GM10266 (cell line): ENCODE data around the gene GPR137B.

Experiments
- DNase-seq: peaks from one replicate; pipeline ENCODE4 v3.0.0; 2012; ENCODE audit errors: extremely low spot score
- CTCF ChIP-seq: IDR thresholded peaks from 2 replicates; pipeline ENCODE4 v1.5.1; 2012; ENCODE audit warnings: mild to moderate bottlenecking, low read depth; ENCODE audit not compliant: control insufficient read depth, insufficient read depth; ENCODE audit errors: missing control alignments

The GPR137B gene

DNA sequence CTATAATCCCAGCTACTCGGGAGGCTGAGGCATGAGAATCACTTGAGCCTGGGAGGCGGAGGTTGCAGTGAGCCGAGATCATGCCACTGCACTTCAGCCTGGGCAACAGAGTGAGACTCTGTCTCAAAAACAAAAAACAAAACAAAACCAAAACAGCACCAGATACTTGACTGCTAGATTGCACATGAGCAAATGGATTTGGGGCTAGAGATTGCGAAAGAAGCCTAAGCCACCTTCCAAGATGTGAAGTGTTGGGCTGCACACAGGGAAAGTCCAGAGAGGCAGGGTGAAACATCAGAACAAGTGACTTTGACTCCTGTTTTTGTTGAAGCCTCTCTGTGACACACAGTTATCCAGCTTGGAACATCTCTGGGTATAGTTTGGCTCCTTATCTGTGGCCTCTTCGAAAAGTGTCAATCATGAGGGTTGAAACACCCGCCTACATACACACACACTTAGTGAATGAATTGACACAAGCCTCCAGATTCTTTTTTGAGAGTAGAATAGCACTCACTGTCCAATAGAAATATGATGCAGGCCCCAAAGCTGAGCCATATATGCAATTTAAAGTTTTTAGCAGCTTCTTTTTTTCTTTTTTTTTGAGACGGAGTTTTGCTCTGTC, 34.2 kb upstream of the GPR137B start:
- no peak for TF ChIP-seq CTCF
- DNase-seq: no peak

- TF ChIP-seq CTCF: no peak
- DNase-seq: no peak
Observed at GRCh38 chr1:236110137-236110536, 32.2 kb upstream of the GPR137B start.

DNA sequence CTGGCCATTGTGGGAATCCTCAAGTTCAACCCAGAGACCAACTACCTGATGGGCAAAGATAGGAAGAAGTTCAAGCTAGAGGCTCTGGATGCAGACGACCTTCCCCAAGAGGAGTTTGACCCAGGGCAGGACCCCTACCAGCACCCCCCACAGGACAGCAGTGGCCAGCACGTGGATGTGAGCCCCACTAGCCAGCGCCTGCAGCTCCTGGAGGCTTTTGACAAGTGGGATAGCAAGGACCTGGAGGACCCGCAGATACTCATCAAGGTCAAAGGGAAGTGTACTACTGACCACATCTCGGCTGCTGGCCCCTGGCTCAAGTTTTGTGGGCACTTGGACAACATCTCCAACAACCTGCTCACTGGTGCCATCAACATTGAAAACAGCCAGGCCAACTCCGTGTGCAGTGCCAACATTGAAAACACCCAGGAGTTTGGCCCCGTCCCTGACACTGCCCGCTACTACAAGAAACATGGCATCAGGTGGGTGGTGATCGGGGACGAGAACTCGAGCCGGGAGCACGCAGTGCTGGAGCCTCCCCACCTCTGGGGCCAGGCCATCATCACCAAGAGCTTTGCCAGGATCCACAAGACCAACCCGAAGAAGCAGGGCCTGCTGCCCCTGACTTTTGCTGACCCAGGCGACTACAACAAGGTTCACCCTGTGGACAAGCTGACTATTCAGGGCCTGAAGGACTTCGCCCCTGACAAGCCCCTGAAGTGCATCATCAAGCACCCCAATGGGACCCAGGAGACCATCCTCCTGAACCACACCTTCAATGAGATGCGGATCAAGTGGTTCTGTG, 30.6 kb upstream of the GPR137B start:
- no peak for DNase-seq
- no peak for TF ChIP-seq CTCF

GRCh38 chr1:236112332-236112627, 30.1 kb upstream of the GPR137B start:
- TF ChIP-seq CTCF: no peak
- DNase-seq: no peak

GRCh38 chr1:236113324-236114032, 28.9 kb upstream of the GPR137B start:
- no peak for TF ChIP-seq CTCF
- no peak for DNase-seq

- TF ChIP-seq CTCF: no peak
- DNase-seq: no peak
Observed at GRCh38 chr1:236114076-236114747, 28.1 kb upstream of the GPR137B start.
